GM18951 (cell line): ENCODE data around the gene LLGL2.
"Not testable (repeated sequence)": the region's sequence is repeated elsewhere in the genome, so short reads cannot be mapped to it uniquely, and the experiment has no call there.

ENCODE experiments used
- POLR2A ChIP-seq: IDR thresholded peaks from 4 replicates; pipeline ENCODE4 v1.6.1; 2011; ENCODE audit warnings: mild to moderate bottlenecking; ENCODE audit not compliant: insufficient read length, insufficient read depth; ENCODE audit errors: extremely low read depth
- in situ Hi-C: fragments of 300-500 bp; cut with MboI; formaldehyde crosslinking; loops from one replicate; pipeline ENCODE4 v1.12.0; 2022; ENCODE audit warnings: low sequenced_read_pairs, mixed read lengths, inconsistent platforms; ENCODE audit not compliant: unreplicated experiment

The LLGL2 gene

DNA sequence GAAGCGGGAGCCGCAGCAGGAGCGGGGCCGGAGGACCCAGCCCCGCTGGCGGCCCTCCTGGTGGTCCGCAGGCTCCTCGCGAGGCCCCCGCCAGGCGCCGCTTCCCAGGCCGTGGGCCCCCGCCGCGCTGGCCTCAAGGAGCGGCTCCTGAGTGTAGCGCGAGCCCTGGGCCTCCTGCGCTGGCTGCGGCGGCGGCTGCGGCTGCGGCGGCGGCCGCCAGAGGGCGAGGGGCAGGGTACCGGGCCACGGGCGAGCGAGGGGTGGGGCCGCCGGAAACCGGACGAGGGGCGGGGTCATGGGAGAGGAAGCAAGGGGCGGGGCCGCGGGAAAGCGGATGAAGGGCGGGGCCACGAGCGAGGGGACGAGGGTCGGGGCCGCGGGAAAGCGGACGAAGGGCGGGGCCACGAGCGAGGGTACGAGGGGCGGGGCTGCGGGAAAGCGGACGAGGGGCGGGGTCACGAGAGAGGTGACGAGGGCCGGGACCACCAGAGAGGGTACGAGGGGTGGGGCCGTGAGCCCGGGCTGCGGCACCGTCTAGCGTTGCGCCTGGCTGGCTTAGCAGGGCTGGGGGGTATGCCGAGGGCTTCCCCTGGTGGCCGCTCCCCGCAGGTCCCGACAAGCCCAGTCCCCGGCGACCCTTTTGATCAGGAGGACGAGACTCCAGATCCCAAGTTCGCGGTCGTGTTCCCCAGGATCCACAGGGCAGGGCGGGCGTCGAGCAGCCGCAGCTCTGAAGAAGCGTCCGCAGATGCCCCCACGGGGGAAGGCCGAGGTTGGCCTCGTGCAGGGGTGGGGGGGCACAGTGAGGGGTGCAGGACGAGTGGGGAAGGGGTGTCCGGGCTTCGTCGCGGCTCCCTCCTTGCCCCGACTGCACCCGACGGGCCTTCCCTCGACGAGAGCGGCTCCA lies 63.8 kb downstream of the LLGL2 start:
- in situ Hi-C loops, result no loop called here
- TF ChIP-seq POLR2A, result no peak

DNA sequence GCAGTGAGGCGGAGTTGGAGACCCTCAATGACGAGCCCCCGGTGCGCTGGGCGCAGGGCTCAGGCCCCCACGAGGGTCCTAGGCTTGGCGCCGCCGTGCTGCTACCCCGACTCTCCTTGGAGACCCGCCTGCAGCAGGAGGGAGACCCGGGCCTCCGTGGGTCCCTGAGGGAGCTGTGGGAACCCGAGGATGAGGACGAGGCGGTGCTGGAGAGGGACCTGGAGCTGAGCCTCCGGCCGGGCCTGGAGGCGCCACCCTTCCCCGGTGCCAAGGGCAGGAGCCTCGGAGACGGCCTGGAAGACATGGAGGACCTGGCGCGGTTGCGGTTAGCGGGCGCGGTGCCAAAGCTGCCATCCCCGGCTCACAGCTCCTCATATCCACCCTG lies 64.4 kb downstream of the LLGL2 start:
- no peak for TF ChIP-seq POLR2A
- in situ Hi-C loops, result no loop called here

DNA sequence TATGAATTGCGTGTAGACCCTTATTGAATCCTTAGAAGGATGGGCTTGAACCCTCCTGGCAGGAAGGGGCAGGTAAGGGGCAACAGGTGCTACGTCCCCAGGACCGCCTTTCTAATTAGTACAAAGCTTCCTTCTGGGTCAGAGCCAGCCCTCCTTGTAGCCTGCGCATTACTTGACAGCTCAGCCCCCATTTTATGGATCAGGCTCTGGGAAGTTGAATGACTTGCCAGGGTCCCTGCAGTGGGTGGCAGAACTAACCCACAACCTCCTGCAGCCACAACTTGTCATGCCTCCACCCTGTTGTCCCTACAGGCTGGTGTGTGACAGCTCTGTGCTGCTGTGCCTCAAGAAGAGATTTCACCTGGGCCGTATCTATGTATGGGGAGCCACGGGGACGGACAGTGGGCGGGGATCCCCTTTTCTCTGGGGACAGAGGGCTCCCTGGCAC lies 64.8 kb downstream of the LLGL2 start:
- TF ChIP-seq POLR2A, result no peak
- in situ Hi-C loops, result no loop called here

DNA sequence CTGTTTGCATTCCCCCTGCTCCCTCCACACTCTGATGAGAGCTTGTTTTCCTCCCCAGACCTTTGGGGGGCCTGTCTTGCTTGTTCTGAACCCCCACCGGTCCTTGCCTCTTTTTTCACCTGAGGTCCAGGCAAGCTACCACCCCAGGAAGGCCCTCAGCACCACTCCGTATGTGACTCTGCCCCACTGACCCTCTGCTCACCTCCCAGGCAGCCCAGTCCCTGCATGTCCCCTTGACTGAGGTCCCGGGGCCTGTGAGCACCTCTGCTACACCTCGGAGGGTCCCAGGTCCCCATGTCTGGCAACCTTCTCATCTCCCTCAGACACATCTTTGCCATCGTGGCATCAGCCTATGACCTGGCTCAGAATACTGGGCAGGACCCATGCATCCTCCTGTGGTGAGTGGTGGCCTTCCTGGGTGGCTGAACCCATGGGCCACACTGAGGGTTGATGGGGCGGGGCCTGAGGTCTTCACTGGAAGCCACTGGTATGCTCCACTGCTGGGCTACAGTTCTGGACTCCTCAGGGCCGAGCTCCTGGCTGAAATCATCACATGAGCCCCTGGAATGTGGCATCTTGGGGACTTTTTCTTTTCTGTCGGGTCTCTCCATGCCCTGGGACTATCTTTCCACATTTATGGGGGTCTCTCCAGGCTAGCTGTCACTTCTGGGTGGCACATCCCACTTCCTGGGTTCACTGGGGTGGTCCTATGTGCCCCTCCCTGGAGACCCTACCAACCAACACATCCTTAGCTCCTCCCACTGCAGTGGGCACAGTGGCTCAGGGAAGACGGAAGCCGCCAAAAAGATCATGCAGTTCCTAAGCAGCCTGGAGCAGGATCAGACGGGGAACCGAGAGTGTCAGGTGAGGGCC lies 65.6 kb downstream of the LLGL2 start:
- in situ Hi-C loops, result no loop called here
- no peak for TF ChIP-seq POLR2A

DNA sequence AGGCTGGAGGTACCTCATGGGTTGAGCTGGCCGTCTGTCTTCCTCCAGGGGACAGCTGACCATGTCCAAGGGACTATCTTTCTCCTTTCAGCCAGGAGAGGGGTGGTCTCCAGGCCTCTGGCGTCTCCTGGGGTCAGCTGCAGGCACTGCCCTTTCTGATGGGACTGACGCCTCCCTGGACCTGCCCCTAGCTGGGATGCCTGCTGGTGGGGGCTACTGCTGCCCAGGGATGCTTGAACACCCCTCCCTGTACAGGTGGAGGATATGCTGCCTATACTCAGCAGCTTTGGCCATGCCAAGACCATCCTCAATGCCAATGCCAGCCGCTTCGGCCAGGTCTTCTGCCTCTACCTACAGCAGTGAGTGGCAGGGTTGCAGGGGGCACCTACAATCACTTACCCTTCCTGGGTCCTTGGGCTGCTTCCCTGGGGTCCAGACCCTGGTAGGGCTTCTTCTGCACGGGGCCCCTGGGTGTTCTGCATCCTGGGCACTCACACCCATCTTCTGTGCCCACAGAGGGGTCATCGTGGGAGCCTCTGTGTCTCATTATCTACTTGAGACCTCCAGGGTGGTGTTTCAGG lies 66.3 kb downstream of the LLGL2 start:
- in situ Hi-C loops, result no loop called here
- TF ChIP-seq POLR2A, result no peak

DNA sequence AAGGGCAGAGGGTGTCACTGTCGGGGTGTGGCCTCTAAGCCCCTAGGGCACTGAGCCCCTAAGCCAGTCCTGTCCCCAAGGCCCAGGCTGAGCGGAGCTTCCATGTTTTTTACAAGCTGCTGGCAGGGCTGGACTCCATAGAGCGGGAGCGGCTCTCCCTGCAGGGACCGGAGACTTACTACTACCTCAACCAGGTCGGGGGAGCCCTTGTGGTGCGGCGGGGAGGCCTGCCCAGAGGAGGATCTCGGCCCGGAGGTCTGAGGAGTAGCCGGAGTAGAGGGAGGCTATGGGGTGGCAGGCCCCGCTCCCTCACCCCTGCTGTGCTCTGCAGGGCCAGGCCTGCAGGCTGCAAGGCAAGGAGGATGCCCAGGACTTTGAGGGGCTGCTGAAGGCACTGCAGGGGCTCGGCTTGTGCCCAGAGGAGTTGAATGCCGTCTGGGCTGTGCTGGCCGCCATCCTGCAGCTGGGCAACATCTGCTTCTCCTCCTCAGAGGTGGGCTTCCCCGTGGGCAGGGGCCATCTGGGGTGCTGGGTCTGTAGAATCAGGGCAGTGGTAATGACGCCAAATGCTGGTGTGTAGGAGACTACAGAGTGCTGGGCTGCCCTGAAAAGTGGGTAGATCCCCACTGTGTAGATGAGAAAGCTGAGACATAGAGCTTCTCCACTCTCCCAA lies 67.0 kb downstream of the LLGL2 start:
- no peak for TF ChIP-seq POLR2A
- in situ Hi-C loops, result no loop called here

DNA sequence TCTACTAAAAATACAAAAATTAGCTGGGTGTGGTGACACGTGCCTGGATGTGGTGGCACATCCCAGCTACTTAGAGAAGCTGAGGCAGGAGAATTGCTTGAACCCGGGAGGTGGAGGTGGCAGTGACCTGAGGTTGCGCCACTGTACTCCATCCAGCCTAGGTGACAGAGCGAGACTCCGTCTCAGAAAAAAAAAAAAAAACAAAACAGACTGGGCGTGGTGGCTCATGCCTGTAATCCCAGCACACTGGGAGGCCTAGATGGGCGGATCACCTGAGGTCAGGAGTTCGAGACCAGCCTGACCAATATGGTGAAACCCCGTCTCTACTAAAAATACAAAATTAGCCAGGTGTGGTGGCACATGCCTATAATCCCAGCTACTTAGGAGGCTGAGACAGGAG lies 67.9 kb downstream of the LLGL2 start:
- in situ Hi-C loops, result not testable (repeated sequence)

DNA sequence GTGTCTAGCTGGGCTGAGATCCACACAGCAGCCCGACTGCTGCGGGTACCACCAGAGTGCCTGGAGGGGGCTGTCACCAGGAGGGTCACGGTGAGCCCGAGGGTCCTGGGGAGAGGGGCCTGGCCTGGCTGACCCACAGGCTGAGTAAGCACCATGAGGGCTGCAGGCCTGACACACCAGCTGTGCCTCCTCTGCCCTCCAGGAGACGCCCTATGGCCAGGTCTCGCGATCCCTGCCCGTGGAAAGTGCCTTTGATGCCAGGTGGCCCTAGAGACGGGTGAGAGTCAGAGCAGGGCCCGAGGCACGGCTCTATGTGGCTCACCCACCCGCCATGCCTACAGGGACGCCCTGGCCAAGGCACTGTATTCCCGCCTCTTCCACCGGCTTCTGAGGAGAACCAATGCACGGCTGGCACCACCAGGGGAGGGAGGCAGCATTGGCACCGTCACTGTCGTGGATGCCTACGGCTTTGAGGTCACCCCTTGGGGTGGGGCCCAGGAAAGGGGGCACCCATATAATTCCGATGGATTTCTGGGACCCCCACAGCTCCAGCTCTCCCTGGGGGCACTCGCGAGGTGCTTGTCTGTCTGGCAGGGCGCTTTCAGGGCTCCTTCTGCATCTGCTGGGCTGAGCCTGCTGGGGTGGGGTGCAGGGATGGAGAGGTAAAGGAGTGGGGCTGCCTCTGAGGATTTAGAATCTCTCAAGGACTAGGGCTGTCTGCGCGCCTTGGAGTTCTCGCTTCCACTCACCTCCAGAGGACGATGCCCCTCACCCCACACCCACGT lies 69.2 kb downstream of the LLGL2 start:
- in situ Hi-C loops, result no loop called here
- TF ChIP-seq POLR2A, result no peak

DNA sequence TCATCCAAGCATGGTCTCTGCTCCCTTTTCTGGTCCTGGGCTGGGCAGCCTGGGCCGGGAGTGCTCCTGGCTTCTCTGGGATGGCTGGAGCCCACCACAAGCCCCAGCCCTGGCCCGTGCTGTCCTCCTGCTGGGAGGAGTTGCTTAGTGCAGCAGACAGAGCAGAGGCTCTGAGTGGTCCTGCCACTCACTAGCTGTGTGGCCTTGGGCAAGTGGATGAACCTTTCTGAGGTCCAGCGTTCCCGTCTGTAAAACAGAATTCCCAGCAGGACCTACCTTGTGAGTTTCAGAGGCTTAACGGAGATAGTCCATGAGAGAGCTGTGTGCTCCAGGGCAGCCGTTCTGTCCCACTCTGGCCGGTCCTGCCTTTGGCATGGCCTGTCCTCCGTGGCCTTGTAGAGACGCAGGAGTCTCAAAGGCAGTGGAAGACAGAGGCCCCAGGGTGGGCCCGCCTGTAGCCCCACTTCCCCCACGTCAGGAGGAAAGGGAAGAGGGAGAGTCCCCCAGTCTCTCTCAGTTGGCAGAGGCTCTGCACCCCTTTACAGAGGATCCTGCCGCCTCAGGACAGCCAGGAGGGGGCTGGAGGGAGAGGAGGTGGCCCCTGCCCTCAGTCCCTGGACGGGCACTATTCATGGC lies 69.9 kb downstream of the LLGL2 start:
- in situ Hi-C loops, result no loop called here
- no peak for TF ChIP-seq POLR2A

DNA sequence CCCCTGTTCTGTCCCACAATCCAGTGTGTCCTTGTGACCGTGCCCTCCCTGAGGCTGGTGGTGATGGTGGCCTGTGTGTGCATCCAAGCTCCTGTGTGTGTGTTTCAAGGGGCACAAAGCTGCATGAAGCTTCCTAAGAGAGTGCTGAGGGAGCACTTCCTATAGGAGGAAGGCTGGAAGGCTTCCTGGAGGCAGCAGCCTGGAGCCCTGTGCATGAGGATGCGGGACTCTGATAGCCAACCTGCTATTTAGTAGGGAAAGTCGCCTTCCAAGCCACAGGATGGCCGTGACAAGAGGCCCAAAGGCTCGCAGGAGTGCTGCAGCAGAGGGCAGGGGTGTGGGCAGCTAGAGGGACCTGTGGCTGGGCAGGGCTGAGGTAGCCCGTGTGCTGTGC lies 70.4 kb downstream of the LLGL2 start:
- in situ Hi-C loops, result no loop called here
- TF ChIP-seq POLR2A, result no peak

DNA sequence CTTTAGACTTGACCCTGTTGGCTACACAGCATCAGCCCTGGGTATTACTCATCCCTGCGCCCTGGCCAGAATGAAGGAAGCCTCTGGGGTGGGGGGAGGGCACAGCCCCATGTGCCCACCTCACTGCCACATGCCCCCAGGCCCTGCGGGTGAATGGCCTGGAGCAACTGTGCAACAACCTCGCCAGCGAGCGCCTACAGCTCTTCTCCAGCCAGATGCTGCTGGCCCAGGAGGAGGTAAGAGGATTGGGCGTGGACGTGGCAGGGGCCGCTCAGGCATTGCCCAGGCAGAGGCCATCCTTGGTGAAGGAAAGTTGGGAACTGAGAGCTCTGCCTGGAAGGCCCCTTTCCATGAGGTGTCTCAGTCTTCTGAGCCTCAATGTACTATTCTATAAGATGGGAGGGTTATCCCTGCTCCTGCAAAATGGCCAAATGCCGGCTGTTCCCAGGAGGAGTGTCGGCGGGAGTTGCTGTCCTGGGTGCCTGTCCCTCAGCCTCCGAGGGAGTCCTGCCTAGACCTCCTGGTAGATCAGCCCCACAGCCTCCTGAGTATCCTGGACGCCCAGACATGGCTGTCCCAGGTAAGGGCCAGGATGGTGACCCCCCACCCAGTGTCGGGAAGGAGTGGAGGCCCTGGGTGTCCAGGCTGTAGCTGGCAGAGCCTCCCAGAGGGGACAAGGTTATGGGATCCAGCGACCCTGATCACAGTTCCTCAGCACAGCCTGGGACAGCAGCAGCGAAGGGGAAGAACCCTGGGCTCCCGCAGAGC lies 71.0 kb downstream of the LLGL2 start:
- no peak for TF ChIP-seq POLR2A
- in situ Hi-C loops, result no loop called here
